Thoracic aorta (tissue), 2 donors: ENCODE measurements around the gene ADARB2. TPM values are rescaled to one million over a fixed set of nuclear protein-coding genes. Genes with fewer than 3 reads are reported as not detected.

Experiments
- ATAC-seq: fragments of 150-250 bp; one replicate; pipeline ENCODE4 v1.8.0; 2017; ENCODE audit warnings: low read depth; ENCODE audit not compliant: insufficient number of reproducible peaks, low FRiP score
- DNase-seq: peaks from one replicate; pipeline ENCODE4 v3.0.0-alpha.2; 2020; ENCODE audit warnings: low spot score
- H3K27ac ChIP-seq, 2 donors: fragments of 200-600 bp; sonication (generic); 1 replicate in 1 of 2; 2 replicates in 1 of 2; pipeline ENCODE4 v1.5.1; 2016; ENCODE audit warnings: mild to moderate bottlenecking in 2 of 2, moderate library complexity in 2 of 2
- H3K27me3 ChIP-seq: fragments of 200-600 bp; sonication (generic); replicated peaks from 2 replicates; pipeline ENCODE4 v1.6.0; 2016; ENCODE audit warnings: mild to moderate bottlenecking; ENCODE audit not compliant: insufficient read depth
- H3K36me3 ChIP-seq: fragments of 200-600 bp; sonication (generic); one replicate; pipeline ENCODE4 v1.5.1; 2016
- H3K4me1 ChIP-seq, 2 donors: fragments of 200-600 bp; sonication (generic); 1 replicate in 1 of 2; 2 replicates in 1 of 2; pipeline versions ENCODE4 v1.5.1 to v1.6.0; 2016; ENCODE audit warnings: low read depth in 2 of 2, mild to moderate bottlenecking in 1 of 2; ENCODE audit not compliant: control insufficient read depth in 1 of 2
- H3K4me3 ChIP-seq: fragments of 200-600 bp; sonication (generic); 2 replicates; pipeline ENCODE4 v1.5.1; 2016; ENCODE audit warnings: mild to moderate bottlenecking
- H3K9me3 ChIP-seq: fragments of 200-600 bp; sonication (generic); 2 replicates; pipeline ENCODE4 v1.5.1; 2016
- CTCF ChIP-seq: fragments of 200-600 bp; sonication (generic); IDR thresholded peaks from one replicate; pipeline ENCODE4 v1.5.1; 2019; ENCODE audit warnings: antibody characterized with exemption
- total RNA-seq, 2 donors: library from RNA; depleted of rRNA; stranded (reverse); fragments of >200 nt; gene quantifications; one replicate each; pipeline versions ENCODE4 v1.1.0 to v1.2.3, GENCODE V29; 2016

The ADARB2 gene
- total RNA-seq, 2 donors from 2014 or later, result 0.71 to 3.1 TPM

GRCh38 chr10:1658658-1659057, 78.7 kb downstream of the ADARB2 start:
- H3K27me3 ChIP-seq, result no peaks in the 10 kb centered on the region
- ATAC-seq (no peak), DNase-seq (no peak)
- H3K36me3 ChIP-seq, result no peaks in the 10 kb centered on the region
- TF ChIP-seq CTCF, result no peak
- no peaks in the 10 kb centered on the region for H3K9me3 ChIP-seq
- no peak overlapping the region for H3K27ac ChIP-seq
- H3K4me1 ChIP-seq, result no peaks in the 10 kb centered on the region
- H3K4me3 ChIP-seq, result no peak overlapping the region

- no peak for ATAC-seq
- no peak for TF ChIP-seq CTCF
Measured at GRCh38 chr10:1657479-1657878, 79.8 kb downstream of the ADARB2 start.

GRCh38 chr10:1655367-1655766, 82.0 kb downstream of the ADARB2 start:
- no peaks in the 10 kb centered on the region for H3K27me3 ChIP-seq
- H3K27ac ChIP-seq, result no peak overlapping the region
- ATAC-seq, result no peak
- H3K9me3 ChIP-seq, result no peaks in the 10 kb centered on the region
- no peaks in the 10 kb centered on the region for H3K36me3 ChIP-seq
- H3K4me3 ChIP-seq, result no peak overlapping the region
- H3K4me1 ChIP-seq, result no peaks in the 10 kb centered on the region
- no peak for TF ChIP-seq CTCF
- DNase-seq, result no peak

More at GRCh38 chr10:1657479-1657878, 79.8 kb downstream of the ADARB2 start:
- Histone ChIP-seq H3K4me3 (no peak overlapping the region), H3K27ac (no peak overlapping the region), H3K36me3 (no peaks in the 10 kb centered on the region), H3K4me1 (no peaks in the 10 kb centered on the region), H3K27me3 (no peaks in the 10 kb centered on the region), H3K9me3 (no peaks in the 10 kb centered on the region)
- DNase-seq, result no peak

GRCh38 chr10:1654811-1655356, 82.4 kb downstream of the ADARB2 start:
- no peaks in the 10 kb centered on the region for H3K4me1 ChIP-seq
- H3K27ac ChIP-seq, result no peak overlapping the region
- H3K36me3 ChIP-seq, result no peaks in the 10 kb centered on the region
- ATAC-seq (no peak), DNase-seq (no peak)
- H3K27me3 ChIP-seq, result no peaks in the 10 kb centered on the region
- no peaks in the 10 kb centered on the region for H3K9me3 ChIP-seq
- H3K4me3 ChIP-seq, result no peak overlapping the region
- TF ChIP-seq CTCF, result no peak

- DNase-seq (no peak), ATAC-seq (no peak)
- Histone ChIP-seq H3K9me3 (no peaks in the 10 kb centered on the region), H3K27me3 (no peaks in the 10 kb centered on the region), H3K27ac (no peak overlapping the region), H3K4me3 (no peak overlapping the region), H3K4me1 (no peaks in the 10 kb centered on the region), H3K36me3 (no peaks in the 10 kb centered on the region)
- no peak for TF ChIP-seq CTCF
Measured at GRCh38 chr10:1654247-1654646, 83.1 kb downstream of the ADARB2 start.
